Measurements from ENCODE around the gene ROBO1. TPM values are rescaled to one million over a fixed set of nuclear protein-coding genes. Genes with fewer than 3 reads are reported as not detected.

The ROBO1 gene
- total and polyA plus RNA-seq, 2 of the 8 experiments (the other 6 are each of a cell fraction or from before 2014, with no cell fraction given) = 51.4 to 91.0 TPM

GRCh38 chr3:79167651-79168416 is 600.0 kb downstream of the ROBO1 start (continued):
- TF ChIP-seq CHD2 (IDR thresholded peaks at IDR 0.05; ENCODE audit: low read length) (no peak), POLR2A (IDR thresholded peaks at IDR 0.05; ENCODE audit: control extremely low read depth in 1 of 2, low read depth in 2 of 2, low read length in 2 of 2) (no peak), RFX5 (IDR thresholded peaks at IDR 0.05; ENCODE audit: borderline replicate concordance, low read depth, low read length) (no peak), EZH2 (IDR thresholded peaks at IDR 0.05; ENCODE audit: low read depth, low read length, severe bottlenecking) (no peak), SRF (IDR thresholded peaks at IDR 0.05; ENCODE audit: low read depth, low read length) (no peak), E2F6 (IDR thresholded peaks at IDR 0.05) (no peak)
